ENCODE results near the gene SERTM2.

Gene SERTM2

DNA sequence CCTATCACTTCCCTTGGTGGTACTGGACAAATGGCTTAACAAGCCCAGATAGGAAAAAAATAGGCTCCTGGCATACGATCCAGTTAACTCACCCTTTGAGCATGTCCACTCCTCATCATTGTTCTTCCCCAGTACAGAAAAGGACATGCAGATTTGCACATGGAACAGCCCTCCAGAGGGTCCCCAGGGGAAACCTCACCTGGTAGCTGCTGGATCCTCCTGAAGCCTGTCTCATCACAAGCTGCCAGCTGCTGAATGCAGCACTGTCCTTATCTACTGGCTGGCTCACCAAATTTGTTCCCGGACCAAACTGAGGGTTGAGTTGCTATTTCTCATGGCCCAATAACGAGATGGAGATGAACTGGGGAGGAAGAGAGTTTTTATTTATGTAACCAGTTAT lies 49.4 kb downstream of the SERTM2 start:
- DNase-seq (ENCODE audit: low read depth), result no peak

DNA sequence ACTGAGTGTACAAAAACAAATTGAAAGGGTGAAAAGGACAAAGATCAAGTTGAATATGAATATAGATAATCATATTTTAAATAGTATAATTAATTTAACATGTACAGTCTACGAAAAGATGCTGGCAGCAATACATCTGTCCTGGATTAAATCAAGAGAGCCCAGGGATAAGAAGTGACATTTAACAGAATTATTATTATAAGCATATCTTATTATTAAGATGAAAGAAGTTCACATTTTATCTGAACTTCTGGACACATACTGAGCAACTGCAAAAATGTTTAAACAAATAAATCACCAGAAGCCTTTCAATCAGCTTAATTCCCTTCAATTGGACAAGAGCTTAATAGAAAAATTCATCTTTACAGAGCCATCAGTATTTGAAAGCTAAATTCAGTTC lies 50.4 kb downstream of the SERTM2 start:
- DNase-seq (ENCODE audit: low read depth), result no peak

DNA sequence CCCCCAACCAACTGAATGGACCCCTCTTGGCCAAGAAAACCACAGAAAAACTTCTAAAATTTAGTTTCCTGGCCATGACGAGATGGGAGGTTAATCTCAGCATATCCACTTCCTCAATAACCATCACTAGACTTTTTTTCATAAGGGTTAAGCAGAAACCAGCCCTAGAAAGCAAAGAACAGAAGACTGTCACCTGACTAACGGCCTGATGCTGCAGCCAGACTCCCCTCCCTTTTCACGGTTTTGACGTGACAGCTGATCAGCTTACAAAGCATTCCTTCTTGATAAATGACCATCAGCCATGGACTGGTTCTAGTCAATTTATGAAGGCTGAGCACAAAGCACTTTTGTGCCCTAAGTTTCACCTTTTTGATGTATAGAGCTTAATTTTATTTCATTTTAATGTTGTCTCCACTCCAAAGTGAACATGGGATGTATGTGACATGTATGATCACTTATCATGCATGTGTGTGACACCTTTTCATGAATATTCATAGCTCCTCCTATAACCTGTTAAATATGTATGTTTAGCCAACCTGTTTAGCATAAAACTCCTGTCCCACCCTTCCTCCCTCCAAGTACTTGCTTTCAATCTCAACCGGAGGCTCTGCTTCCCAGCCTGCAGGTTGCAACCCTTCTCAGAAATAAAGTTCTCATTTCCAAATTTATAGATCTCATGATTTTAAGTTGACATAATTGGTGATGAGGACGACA lies 56.3 kb downstream of the SERTM2 start:
- DNase-seq (ENCODE audit: low read depth), result no peak

DNA sequence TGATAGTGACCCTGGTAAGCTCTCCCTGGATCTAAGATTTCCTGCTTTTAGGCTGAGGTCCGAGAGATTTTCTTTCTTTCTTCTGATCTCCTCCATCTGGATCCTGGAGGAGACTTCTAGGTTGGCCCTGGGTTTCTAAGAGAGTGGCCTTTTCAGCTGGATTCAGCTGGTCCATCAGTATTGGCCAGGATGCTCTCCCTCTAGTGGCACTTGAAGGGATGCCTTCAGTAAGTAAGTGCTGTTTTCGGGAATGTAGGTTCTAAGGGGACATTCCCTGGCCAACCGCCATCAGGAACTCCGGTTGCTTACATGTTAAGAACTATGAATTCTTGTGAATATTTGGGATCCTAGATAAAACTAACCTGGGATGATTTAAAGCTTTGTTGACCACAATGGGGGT lies 56.9 kb downstream of the SERTM2 start:
- DNase-seq (ENCODE audit: low read depth), result no peak

DNA sequence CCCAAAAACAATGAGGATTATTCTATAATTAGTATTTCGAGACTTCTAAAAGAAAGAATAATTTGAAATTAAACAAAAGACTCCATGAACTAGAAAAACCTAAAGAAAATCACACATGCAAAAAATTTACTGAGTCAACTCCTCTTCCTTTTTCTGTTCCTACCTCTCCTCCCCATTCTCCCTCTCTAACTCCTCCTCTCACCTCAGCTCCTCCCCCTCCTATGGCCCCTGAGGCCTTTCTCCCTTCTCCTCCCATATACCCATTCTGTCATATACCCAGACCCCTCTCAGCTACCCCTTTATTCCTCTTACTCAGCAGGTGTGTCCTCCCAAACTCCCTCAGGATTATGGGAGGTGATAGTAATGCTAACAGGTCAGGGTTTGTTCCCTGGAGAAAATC lies 57.4 kb downstream of the SERTM2 start:
- no peak for DNase-seq (ENCODE audit: low read depth)
